B cell (primary cell): ENCODE measurements around the gene STBD1. TPM values are rescaled to one million over a fixed set of nuclear protein-coding genes. Genes with fewer than 3 reads are reported as not detected.
A peak's percentile ranks its signal among the peaks of the same experiment; 100 is the strongest.

ENCODE experiments used
- ATAC-seq: fragments of 200-7000 bp; cut with Tn5 transposase; one replicate; pipeline ENCODE4 v1.10.0; 2021; ENCODE audit warnings: low read depth, mild to moderate bottlenecking, moderate number of reproducible peaks, moderate library complexity
- CTCF ChIA-PET: fragments of 350-600 bp; sonication (Branson Sonifier 250); formaldehyde crosslinking; loops from one replicate; lab custom pipeline; 2021; ENCODE audit warnings: antibody characterized with exemption, inconsistent platforms; lab: Charles Lee
- POLR2A ChIA-PET: fragments of 350-600 bp; sonication (Branson Sonifier 250); formaldehyde crosslinking; loops from one replicate; lab custom pipeline; 2021; ENCODE audit warnings: antibody characterized with exemption; lab: Charles Lee
- DNase-seq: peaks from one replicate; pipeline ENCODE4 v3.0.0; 2013
- H2AFZ ChIP-seq: 2 replicates; pipeline ENCODE4 v1.6.1; 2012; ENCODE audit warnings: mild to moderate bottlenecking, low read depth, low read length; ENCODE audit not compliant: insufficient read depth, poor library complexity, severe bottlenecking
- H3K27ac ChIP-seq, 2 donors: 1 replicate in 1 of 2; 2 replicates in 1 of 2; pipeline ENCODE4 v1.5.1; 2012 to 2013; ENCODE audit warnings: low read length in 2 of 2, mild to moderate bottlenecking in 2 of 2, moderate library complexity in 1 of 2
- H3K27me3 ChIP-seq, 4 experiments: fragments of 200-600 bp in 1 of 4; sonication (generic) in 1 of 4; replicated peaks in 1 of 4; 1 replicate in 2 of 4; 2 replicates in 2 of 4; pipeline versions ENCODE4 v1.6.1 to v1.7.0; 2013 to 2016; ENCODE audit warnings: low read length in 3 of 4, mild to moderate bottlenecking in 2 of 4, mixed read lengths in 1 of 4, moderate library complexity in 1 of 4; ENCODE audit not compliant: insufficient read depth in 4 of 4, control insufficient read depth in 3 of 4; ENCODE audit errors: control extremely low read depth in 1 of 4
- H3K36me3 ChIP-seq, 2 experiments: replicated peaks in 1 of 2; 1 replicate in 1 of 2; 2 replicates in 1 of 2; pipeline versions ENCODE4 v1.6.1 to v1.7.1; 2013; ENCODE audit warnings: low read length in 1 of 2; ENCODE audit not compliant: insufficient read depth in 2 of 2, control insufficient read depth in 1 of 2; ENCODE audit errors: control extremely low read depth in 1 of 2, extremely low read depth in 1 of 2
- H3K4me1 ChIP-seq, 2 donors: fragments of 200-600 bp in 1 of 2; sonication (generic) in 1 of 2; 1 replicate in 1 of 2; 2 replicates in 1 of 2; pipeline versions ENCODE4 v1.5.1 to v1.6.1; 2013 to 2017; ENCODE audit warnings: low read length in 2 of 2; ENCODE audit not compliant: control insufficient read depth in 2 of 2, insufficient read depth in 2 of 2
- H3K4me2 ChIP-seq: replicated peaks from 2 replicates; pipeline ENCODE3; 2012; ENCODE audit warnings: mild to moderate bottlenecking, low read depth, low read length; ENCODE audit not compliant: poor library complexity, severe bottlenecking
- H3K4me3 ChIP-seq, 5 experiments: fragments of 200-600 bp in 1 of 5; sonication (generic) in 1 of 5; 1 replicate in 3 of 5; 2 replicates in 2 of 5; pipeline versions ENCODE4 v1.5.1 to v1.7.0; 2011 to 2016; ENCODE audit warnings: low read length in 4 of 5, mild to moderate bottlenecking in 4 of 5, low read depth in 2 of 5, control low read depth in 1 of 5, moderate library complexity in 1 of 5; ENCODE audit not compliant: insufficient read depth in 1 of 5; ENCODE audit errors: control extremely low read depth in 1 of 5, extremely low read depth in 1 of 5
- H3K79me2 ChIP-seq: fragments of 200-600 bp; sonication (generic); one replicate; pipeline ENCODE4 v1.6.0; 2016; ENCODE audit warnings: low read length; ENCODE audit not compliant: control insufficient read depth, insufficient read depth
- H3K9ac ChIP-seq: fragments of 200-600 bp; sonication (generic); 2 replicates; pipeline ENCODE4 v1.6.1; 2017; ENCODE audit warnings: mild to moderate bottlenecking, low read length, moderate library complexity
- H3K9me3 ChIP-seq, 3 donors: one replicate each; pipeline versions ENCODE4 v1.6.1 to v1.7.1; 2013; ENCODE audit warnings: low read length in 2 of 3; ENCODE audit not compliant: control insufficient read depth in 2 of 3, insufficient read depth in 1 of 3; ENCODE audit errors: control extremely low read depth in 1 of 3
- H4K20me1 ChIP-seq: 2 replicates; pipeline ENCODE4 v1.6.0; 2012; ENCODE audit warnings: mild to moderate bottlenecking, low read length; ENCODE audit not compliant: insufficient read depth, control insufficient read depth, poor library complexity, severe bottlenecking
- H3K27ac Mint-ChIP-seq: one replicate; pipeline ENCODE4 v1.8.0; 2021; ENCODE audit warnings: mixed read lengths
- H3K27me3 Mint-ChIP-seq: one replicate; pipeline ENCODE4 v1.8.0; 2021; ENCODE audit warnings: mixed read lengths
- H3K4me1 Mint-ChIP-seq: one replicate; pipeline ENCODE4 v1.8.0; 2021; ENCODE audit warnings: mixed read lengths
- H3K4me3 Mint-ChIP-seq: one replicate; pipeline ENCODE4 v1.8.0; 2021; ENCODE audit warnings: mixed read lengths
- H3K9me3 Mint-ChIP-seq: one replicate; pipeline ENCODE4 v1.8.0; 2022; ENCODE audit warnings: mixed read lengths; ENCODE audit not compliant: insufficient read depth
- EZH2 ChIP-seq: IDR thresholded peaks from 2 replicates; pipeline ENCODE4 v1.6.1; 2012; ENCODE audit warnings: borderline replicate concordance, low read depth, mild to moderate bottlenecking, moderate library complexity, low read length; ENCODE audit not compliant: insufficient read depth, poor library complexity, severe bottlenecking
- WGBS: methylation state at CpG from one replicate; pipeline ENCODE4 v1.1.5; 2013; ENCODE audit warnings: missing lambda C conversion rate; ENCODE audit not compliant: insufficient coverage; 5-methylcytosine and 5-hydroxymethylcytosine counted together
- intact Hi-C: fragments of 100-400 bp; cut with micrococcal nuclease; formaldehyde crosslinking; loops from one replicate; pipeline ENCODE4 v1.10.0; 2022
- polyA plus RNA-seq: library from polyadenylated mRNA; depleted of rRNA; stranded (reverse); fragments of >200 nt; gene quantifications from 2 replicates; pipeline ENCODE4 v1.2.3, GENCODE V29; 2012
- total RNA-seq, 2 donors: library from RNA; stranded (reverse); fragments of 120-200 nt in 1 of 2; gene quantifications; 1 replicate in 1 of 2; 2 replicates in 1 of 2; pipeline versions ENCODE4 v1.2.3 to v1.2.4, GENCODE V29; 2013 to 2022
- TF ChIP-seq, protein P1 (sequence below): fragments of 200-600 bp; IDR thresholded peaks from one replicate; pipeline ENCODE4 v1.8.0; 2022; ENCODE audit warnings: antibody characterized with exemption, mild to moderate bottlenecking

The STBD1 gene
- total and polyA plus RNA-seq, 2 donors (not counting 1 experiment from before 2014, with no cell fraction given) = not detected

- 89% methylated on average over 5 of the region's 6 CpGs for WGBS
- Histone ChIP-seq H3K4me2 (no peak overlapping the region), H3K4me1 (peaks cover 20 to 22% of the 10 kb centered on the region in 2 donors), H4K20me1 (no peaks in the 10 kb centered on the region), H2AFZ (no peak overlapping the region), H3K27me3 (peaks cover 0 to 38% (median 8%) of the 10 kb centered on the region in 4 experiments), H3K36me3 (no peaks in the 10 kb centered on the region), H3K79me2 (no peaks in the 10 kb centered on the region), H3K9me3 (peaks cover 0 to 6% (median 0%) of the 10 kb centered on the region in 3 donors), H3K27ac (no peak overlapping the region), H3K4me3 (no peak overlapping the region), H3K9ac (no peak overlapping the region)
- Mint-ChIP-seq H3K9me3 (no peaks in the 10 kb centered on the region), H3K27me3 (peaks cover 38% of the 10 kb centered on the region), H3K27ac (no peak overlapping the region), H3K4me3 (peak overlapping the region; percentile 33), H3K4me1 (peaks cover 20% of the 10 kb centered on the region)
- ChIA-PET POLR2A (no interaction called here), CTCF (no interaction called here)
- intact Hi-C loops = no loop called here
- DNase-seq (no peak), ATAC-seq (no peak)
- TF ChIP-seq, protein P1, sequence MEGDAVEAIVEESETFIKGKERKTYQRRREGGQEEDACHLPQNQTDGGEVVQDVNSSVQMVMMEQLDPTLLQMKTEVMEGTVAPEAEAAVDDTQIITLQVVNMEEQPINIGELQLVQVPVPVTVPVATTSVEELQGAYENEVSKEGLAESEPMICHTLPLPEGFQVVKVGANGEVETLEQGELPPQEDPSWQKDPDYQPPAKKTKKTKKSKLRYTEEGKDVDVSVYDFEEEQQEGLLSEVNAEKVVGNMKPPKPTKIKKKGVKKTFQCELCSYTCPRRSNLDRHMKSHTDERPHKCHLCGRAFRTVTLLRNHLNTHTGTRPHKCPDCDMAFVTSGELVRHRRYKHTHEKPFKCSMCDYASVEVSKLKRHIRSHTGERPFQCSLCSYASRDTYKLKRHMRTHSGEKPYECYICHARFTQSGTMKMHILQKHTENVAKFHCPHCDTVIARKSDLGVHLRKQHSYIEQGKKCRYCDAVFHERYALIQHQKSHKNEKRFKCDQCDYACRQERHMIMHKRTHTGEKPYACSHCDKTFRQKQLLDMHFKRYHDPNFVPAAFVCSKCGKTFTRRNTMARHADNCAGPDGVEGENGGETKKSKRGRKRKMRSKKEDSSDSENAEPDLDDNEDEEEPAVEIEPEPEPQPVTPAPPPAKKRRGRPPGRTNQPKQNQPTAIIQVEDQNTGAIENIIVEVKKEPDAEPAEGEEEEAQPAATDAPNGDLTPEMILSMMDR = no peak
- TF ChIP-seq EZH2 = no peak
Measured at GRCh38 chr4:76308548-76308947, 2.0 kb downstream of the STBD1 start.

- Mint-ChIP-seq H3K4me3 (no peak overlapping the region), H3K4me1 (peaks cover 16% of the 10 kb centered on the region), H3K27ac (no peak overlapping the region), H3K27me3 (peaks cover 36% of the 10 kb centered on the region), H3K9me3 (peaks cover under 1% of the 10 kb centered on the region)
- H3K79me2 ChIP-seq = no peaks in the 10 kb centered on the region
- intact Hi-C loops = no loop called here
- 92% methylated on average over 1 of the region's 3 CpGs for WGBS
- H4K20me1 ChIP-seq = no peaks in the 10 kb centered on the region
- no peak overlapping the region for H3K4me3 ChIP-seq
- H3K9me3 ChIP-seq = peaks cover 0 to 11% (median 0%) of the 10 kb centered on the region in 3 donors
- H3K27me3 ChIP-seq = peaks cover 0 to 30% (median 9%) of the 10 kb centered on the region in 4 experiments
- H3K36me3 ChIP-seq = no peaks in the 10 kb centered on the region
- POLR2A ChIA-PET = no interaction called here
- TF ChIP-seq, protein P1 = no peak
- TF ChIP-seq EZH2 = no peak
- CTCF ChIA-PET = no interaction called here
- DNase-seq (no peak), ATAC-seq (no peak)
- H3K4me2 ChIP-seq = no peak overlapping the region
- H3K27ac ChIP-seq = no peak overlapping the region
- peaks cover 18 to 21% of the 10 kb centered on the region in 2 donors for H3K4me1 ChIP-seq
- no peak overlapping the region for H3K9ac ChIP-seq
- H2AFZ ChIP-seq = no peak overlapping the region
Measured at GRCh38 chr4:76309939-76310550, 3.5 kb downstream of the STBD1 start.
